HEK293T (cell line): ENCODE measurements around the gene OBI1.

ENCODE experiments used
- BHLHE40 ChIP-seq: fragments of 450-650 bp; IDR thresholded peaks from 2 replicates; pipeline ENCODE4 v1.6.1; 2016; ENCODE audit warnings: mild to moderate bottlenecking, moderate library complexity, borderline replicate concordance
- ELF4 ChIP-seq: fragments of 450-650 bp; IDR thresholded peaks from 2 replicates; pipeline ENCODE4 v1.6.1; 2017; ENCODE audit warnings: antibody characterized with exemption
- FOXA1 ChIP-seq: fragments of 450-650 bp; IDR thresholded peaks from 2 replicates; pipeline ENCODE4 v1.6.1; 2016; ENCODE audit warnings: mild to moderate bottlenecking
- FOXK2 ChIP-seq: fragments of 450-650 bp; IDR thresholded peaks from 2 replicates; pipeline ENCODE4 v1.6.1; 2016; ENCODE audit warnings: mild to moderate bottlenecking
- FOXM1 ChIP-seq: fragments of 450-650 bp; IDR thresholded peaks from 2 replicates; pipeline ENCODE4 v1.6.1; 2017; ENCODE audit warnings: mild to moderate bottlenecking, borderline replicate concordance
- LEF1 ChIP-seq: fragments of 450-650 bp; IDR thresholded peaks from 2 replicates; pipeline ENCODE4 v1.6.1; 2017; ENCODE audit warnings: mild to moderate bottlenecking, borderline replicate concordance
- SP1 ChIP-seq: fragments of 450-650 bp; IDR thresholded peaks from 2 replicates; pipeline ENCODE4 v1.6.1; 2017
- SUZ12 ChIP-seq: fragments of 450-650 bp; IDR thresholded peaks from 2 replicates; pipeline ENCODE4 v1.6.1; 2016; ENCODE audit warnings: mild to moderate bottlenecking
- TARDBP ChIP-seq: fragments of 450-650 bp; IDR thresholded peaks from 2 replicates; pipeline ENCODE4 v1.6.1; 2016
- ZNF384 ChIP-seq: fragments of 450-650 bp; IDR thresholded peaks from 2 replicates; pipeline ENCODE4 v1.6.1; 2016
- TF ChIP-seq, protein P1 (sequence below): fragments of 450-650 bp; IDR thresholded peaks from 2 replicates; pipeline ENCODE4 v1.6.1; 2016

DNA sequence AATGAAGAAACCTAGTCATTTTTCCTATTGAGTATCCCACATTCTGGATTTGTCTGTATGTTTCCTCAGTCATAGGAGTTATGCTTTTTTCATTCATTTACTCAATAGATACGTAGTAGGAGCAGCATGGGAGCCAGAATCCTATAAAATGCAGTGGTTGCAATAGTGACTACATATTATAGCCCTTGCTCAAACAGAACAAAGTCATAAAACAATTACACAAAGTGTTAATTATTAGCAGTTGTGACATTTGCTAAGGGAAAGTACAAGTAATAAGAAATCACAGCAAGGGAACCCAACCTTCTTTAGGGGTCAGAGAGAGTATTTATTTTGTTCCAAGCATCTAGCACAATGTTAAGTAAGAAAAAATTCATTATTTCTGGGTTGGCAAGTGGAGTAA is 27.9 kb downstream of the OBI1 start:
- TF ChIP-seq, protein P1, sequence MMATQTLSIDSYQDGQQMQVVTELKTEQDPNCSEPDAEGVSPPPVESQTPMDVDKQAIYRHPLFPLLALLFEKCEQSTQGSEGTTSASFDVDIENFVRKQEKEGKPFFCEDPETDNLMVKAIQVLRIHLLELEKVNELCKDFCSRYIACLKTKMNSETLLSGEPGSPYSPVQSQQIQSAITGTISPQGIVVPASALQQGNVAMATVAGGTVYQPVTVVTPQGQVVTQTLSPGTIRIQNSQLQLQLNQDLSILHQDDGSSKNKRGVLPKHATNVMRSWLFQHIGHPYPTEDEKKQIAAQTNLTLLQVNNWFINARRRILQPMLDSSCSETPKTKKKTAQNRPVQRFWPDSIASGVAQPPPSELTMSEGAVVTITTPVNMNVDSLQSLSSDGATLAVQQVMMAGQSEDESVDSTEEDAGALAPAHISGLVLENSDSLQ: no peak
- TF ChIP-seq ZNF384 (no peak), LEF1 (no peak), ELF4 (no peak), FOXK2 (no peak), SUZ12 (no peak), SP1 (no peak), FOXM1 (no peak), FOXA1 (no peak), BHLHE40 (no peak), TARDBP (no peak)
